HG02884 (cell line): Measurements from ENCODE around the gene POC5.
"Not testable (repeated sequence)": the region's sequence is repeated elsewhere in the genome, so short reads cannot be mapped to it uniquely, and the experiment has no call there.

Experiments used
- ATAC-seq: cut with Tn5 transposase; IDR thresholded peaks from one replicate; pipeline ENCODE4 v1.9.1; 2021; ENCODE audit warnings: mild to moderate bottlenecking, moderate library complexity; ENCODE audit not compliant: unreplicated experiment

The POC5 gene

GRCh38 chr5:75706016-75706415 lies 11.2 kb downstream of the POC5 start:
- ATAC-seq: no peak

- ATAC-seq: no peak
These were observed 15.4 kb downstream of the POC5 start for GRCh38 chr5:75701856-75702255.

DNA sequence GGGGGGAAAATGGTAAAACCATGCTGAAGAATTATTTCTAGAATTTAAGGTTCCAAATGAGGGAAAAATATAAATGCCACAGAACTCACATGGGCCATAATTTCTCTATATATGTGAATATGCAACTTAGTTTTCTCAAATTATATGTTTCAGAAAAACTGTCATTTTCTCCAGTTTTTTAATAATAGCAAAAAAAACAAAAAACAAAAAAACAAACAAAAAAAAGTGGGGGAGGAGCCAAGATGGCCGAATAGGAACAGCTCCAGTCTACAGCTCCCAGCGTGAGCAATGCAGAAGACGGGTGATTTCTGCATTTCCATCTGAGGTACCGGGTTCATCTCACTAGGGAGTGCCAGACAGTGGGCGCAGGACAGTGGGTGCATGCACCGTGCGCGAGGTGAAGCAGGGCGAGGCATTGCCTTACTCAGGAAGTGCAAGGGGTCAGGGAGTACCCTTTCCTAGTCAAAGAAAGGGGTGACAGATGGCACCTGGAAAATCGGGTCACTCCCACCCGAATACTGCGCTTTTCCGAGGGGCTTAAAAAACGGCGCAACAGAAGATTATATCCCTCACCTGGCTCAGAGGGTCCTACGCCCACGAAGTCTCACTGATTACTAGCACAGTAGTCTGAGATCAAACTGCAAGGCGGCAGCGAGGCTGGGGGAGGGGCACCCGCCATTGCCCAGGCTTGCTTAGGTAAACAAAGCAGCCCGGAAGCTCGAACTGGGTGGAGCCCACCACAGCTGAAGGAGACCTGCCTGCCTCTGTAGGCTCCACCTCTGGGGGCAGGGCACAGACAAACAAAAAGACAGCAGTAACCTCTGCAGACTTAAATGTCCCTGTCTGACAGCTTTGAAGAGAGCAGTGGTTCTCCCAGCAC lies 21.5 kb downstream of the POC5 start:
- ATAC-seq: not testable (repeated sequence)

DNA sequence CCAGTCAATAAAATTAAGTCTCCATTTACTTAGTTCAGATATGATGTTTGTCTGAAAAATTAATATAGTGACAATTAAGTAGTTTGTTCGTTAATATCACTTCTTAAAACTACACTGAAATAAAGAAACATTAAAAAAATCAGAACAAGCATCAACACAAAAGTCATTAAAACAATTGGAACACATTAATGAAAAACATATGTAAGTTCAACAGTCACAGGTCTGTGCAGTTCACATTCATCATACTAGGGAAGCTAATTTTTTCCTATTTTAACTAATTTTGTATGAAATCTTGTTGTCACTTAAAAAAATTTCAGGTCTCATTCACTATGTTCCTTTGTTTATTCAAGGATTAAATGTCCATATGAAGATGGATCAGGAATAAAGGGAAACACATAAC lies 22.5 kb downstream of the POC5 start:
- no peak for ATAC-seq

- no peak for ATAC-seq
These were observed 26.6 kb downstream of the POC5 start for GRCh38 chr5:75690669-75691068.

DNA sequence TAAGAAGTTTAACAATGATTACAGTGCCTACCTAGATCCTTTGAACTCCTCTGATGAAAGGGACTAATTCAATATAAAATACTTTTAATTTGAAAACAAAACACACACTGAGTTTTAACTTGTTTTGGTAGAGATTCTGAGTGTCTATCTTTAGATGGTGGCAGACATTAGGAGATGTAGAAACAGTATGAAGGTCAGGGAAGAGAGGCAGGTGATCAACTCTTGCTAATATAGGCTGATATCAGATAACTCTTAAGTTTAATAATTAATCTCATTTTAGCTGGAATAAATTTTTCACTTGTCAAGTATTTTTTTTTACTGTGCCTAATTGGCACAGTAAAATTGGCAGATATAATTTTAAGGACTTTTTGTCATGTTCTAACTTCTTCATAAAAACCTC lies 30.8 kb downstream of the POC5 start:
- ATAC-seq: no peak

GRCh38 chr5:75685141-75685540 lies 32.1 kb downstream of the POC5 start:
- no peak for ATAC-seq

DNA sequence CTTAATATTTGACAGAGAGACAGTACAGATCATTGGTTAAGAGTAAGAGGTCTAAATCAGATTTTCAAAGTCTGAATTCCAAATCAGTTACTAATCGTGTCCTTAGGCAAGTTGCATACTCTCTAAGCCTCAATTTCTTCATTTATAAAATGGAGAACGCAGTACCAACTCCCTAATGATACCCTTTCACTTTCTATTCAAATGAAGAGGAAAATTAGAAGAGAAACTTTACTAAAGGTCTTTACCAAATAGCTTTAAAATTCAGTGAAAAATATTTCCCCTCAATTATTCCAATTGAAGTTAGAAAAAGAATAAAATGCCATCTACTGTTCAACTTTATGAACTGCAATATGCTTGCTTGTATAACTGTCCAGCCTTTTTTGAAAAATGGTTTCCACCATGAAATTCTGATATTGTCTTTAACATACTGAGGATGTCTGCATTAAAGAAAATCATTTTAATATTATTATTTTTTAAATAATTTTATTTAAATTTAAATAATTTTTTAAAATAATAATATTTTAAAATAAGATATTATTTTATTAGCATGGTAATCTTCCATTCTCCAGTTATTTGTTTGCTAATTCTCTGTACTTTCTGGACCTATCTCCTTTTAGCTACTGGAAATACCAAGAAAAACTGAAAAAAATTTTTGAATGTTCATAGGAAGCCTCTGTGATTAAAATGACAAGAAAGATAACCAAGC lies 36.0 kb downstream of the POC5 start:
- ATAC-seq: no peak

DNA sequence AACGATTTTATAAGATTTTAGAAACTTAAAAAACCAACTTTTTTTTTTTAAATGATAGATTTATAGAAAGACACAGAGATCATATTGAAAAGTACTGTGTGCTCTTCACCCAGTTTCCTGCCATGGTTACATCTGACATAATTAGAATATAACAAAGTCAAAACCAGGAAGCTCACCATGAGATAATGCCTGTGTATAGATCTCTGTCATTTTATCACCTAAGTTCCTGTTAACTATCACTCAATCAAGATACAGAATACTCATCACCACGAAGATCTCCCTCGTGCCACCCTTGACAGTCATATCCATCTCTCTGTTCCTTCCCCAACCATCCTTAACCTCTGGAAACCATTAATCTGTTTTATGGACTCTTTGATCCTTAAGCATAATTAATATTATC lies 39.1 kb downstream of the POC5 start:
- ATAC-seq: no peak

DNA sequence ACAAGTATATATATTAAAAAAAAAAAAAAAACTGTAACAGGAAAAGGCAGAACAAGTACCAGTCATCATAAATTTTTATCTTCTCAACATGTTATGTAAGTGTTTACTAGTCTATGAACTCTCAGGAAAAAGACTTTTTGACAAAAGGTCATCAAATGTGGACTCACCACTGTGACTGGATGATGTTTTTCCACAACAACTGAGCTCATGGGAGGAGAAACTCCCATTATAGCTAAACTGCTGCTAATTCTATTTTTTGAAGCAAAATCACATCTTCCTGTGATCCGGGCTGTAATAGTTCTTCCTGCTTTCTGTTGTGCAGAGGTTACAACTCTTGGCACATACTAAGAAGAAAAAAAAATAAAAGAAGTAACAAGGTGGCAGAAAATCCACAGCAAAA lies 39.6 kb downstream of the POC5 start:
- ATAC-seq: no peak

GRCh38 chr5:75675783-75676182 lies 41.5 kb downstream of the POC5 start:
- ATAC-seq: no peak

GRCh38 chr5:75672616-75673015 lies 44.6 kb downstream of the POC5 start:
- no peak for ATAC-seq

GRCh38 chr5:75671506-75671905 lies 45.7 kb downstream of the POC5 start:
- ATAC-seq: no peak

DNA sequence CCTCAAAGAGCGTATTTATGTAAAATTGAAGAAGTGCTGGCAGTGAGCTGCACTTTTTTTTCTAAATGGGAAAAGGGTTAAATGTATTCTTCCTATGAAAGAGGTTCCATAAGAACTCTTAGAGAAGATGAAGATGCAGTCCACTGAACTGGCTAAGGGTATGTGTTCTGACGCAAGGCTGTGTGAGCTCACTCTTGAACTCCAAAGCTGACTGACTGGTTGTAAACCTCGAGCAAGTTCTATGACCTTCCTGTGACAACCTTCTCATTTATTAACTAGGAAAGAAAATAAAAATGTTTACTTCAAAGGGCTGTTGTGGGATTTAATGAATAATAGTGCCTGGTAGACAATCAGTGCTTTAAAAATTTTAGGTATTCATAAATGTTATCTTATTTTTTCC lies 46.7 kb downstream of the POC5 start:
- ATAC-seq: no peak

- peak; percentile 88 for ATAC-seq
These were observed 48.1 kb downstream of the POC5 start for GRCh38 chr5:75668977-75669689.

GRCh38 chr5:75668445-75668844 lies 48.8 kb downstream of the POC5 start:
- peak; percentile 3 for ATAC-seq

- ATAC-seq: no peak
These were observed 49.7 kb downstream of the POC5 start for GRCh38 chr5:75667586-75667985.

DNA sequence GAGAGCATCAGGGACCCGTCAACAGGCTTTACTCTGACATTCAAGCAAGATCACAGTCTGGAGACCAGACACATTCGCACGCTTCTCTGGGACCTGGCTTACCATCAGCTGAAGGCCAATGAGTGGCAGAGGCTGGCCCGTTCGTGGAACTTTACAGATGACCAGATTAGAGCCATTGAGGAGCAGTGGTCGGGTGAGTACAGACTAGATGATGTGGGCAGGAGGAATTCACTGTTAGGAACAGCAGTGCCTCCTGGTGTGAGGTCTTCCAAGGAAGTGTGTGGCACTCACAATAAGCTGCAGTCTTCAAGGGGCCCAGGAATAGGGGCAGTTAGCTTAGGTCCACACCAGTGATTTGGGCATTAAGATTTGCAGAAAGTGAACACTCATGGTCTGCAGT lies 50.4 kb downstream of the POC5 start:
- no peak for ATAC-seq

DNA sequence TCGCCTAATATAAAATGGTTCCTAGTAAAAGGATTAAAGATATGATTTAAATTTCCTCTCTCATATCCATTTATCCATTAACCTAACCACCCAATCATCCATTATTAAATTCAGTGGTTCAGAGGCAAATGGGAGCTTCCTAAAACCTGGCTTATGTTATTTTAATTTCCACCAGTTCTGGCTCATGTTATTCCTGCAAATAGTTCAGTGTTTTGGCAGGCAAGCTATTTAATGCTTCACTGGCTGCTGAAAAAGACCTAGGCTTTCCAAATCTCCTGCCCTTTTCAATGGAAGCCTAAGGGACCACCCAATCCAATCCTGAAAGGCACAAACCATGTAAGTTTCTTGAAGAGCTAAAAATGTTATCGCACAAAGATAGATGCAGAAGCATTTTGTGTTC lies 52.3 kb downstream of the POC5 start:
- ATAC-seq: no peak

DNA sequence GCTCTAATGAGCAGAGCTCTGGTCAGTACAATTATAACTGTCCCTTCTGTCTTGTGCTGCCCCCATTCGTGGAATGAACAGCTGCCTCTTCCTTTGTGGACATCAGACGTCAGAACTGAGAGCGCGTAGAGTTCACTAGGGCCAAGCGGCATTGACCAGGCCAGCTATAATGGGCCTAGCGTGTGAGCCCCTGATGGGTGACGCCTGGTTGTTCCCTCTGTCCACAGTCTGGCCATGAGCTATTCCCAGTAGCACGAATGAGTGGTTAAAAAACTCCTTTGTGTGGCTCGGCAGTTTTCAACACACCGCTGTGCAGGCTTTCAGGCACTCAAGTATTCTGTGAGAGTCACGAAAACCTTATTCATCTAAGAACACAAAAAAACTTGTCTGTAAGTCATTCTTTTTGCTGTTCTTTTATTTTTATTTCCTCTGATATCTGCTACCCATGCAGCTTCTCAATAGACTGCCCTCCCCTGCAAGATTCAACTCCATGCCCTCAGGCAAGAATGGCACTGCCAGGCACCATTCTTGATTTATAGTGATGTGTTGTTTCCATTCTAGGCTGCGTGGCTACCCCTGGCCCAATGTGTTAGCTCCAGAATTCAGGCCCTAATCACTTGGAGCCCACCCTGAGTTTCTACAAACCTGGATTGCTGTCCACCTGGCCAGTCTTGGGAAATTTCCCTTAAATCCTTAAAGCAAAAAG lies 53.5 kb downstream of the POC5 start:
- ATAC-seq: no peak

DNA sequence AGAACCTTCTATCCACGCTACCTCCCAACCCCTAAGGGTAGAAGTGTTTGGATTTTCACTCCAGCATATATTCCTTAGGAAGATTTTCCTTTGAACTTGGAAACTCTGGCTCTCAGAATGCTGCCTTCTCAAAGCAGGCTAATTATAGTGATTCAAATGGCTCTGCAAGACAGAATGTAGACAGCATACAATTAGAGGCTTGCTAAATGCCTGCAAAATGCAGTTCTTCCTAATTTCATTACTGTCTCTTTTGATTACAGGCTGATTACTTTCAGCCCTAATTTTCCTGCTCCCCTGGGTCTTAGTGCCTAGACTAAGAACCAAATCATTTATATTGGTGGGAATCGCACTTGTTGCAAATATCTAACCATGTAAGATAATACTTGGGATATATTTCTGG lies 55.2 kb downstream of the POC5 start:
- no peak for ATAC-seq
